ENCODE measurements around the gene TNS1. TPM values are rescaled to one million over a fixed set of nuclear protein-coding genes. Genes with fewer than 3 reads are reported as not detected.
A peak's percentile ranks its signal among the peaks of the same experiment; 100 is the strongest.

TNS1 gene
- total and polyA plus RNA-seq, 9 of the 15 experiments (the other 6 are each of a cell fraction or from before 2014, with no cell fraction given): 0.13 to 2.7 (median 0.77) TPM

GRCh38 chr2:217989221-217989948 lies 13.4 kb downstream of the TNS1 start (continued):
- TF ChIP-seq ZFP91 (CRISPR knock-in tag; IDR thresholded peaks at IDR 0.05): no peak
- TF ChIP-seq SETDB1 (IDR thresholded peaks at IDR 0.05; ENCODE audit: low read length): no peak
- TF ChIP-seq CREB1 (IDR thresholded peaks at IDR 0.05): no peak
- TF ChIP-seq CREB1 (CRISPR knock-in tag; IDR thresholded peaks at IDR 0.05): no peak
- no peak for TF ChIP-seq RBM25 (IDR thresholded peaks at IDR 0.05; ENCODE audit: low read depth, low read length, severe bottlenecking)
- TF ChIP-seq HNRNPUL1 (IDR thresholded peaks at IDR 0.05; ENCODE audit: low read length): no peak
- TF ChIP-seq FOXA1 (IDR thresholded peaks at IDR 0.05; ENCODE audit: borderline replicate concordance): no peak

GRCh38 chr2:217988840-217989204 lies 14.0 kb downstream of the TNS1 start:
- Histone ChIP-seq H3K4me3 (no peak overlapping the region), H3K79me2 (ENCODE audit: control insufficient read depth, insufficient read depth, low read length) (no peaks in the 10 kb centered on the region), H3K9me3 (replicated peaks; ENCODE audit: control insufficient read depth, insufficient read depth, low read depth, low read length) (no peaks in the 10 kb centered on the region), H3K36me3 (ENCODE audit: control insufficient read depth, insufficient read depth, low read length) (no peaks in the 10 kb centered on the region), H4K20me1 (replicated peaks; ENCODE audit: control insufficient read depth, insufficient read depth, low read length) (0 out of 2 replicates have a peak, but pooled peaks cover 4% of the 10 kb centered on the region), H3K4me1 (replicated peaks in 1 of 2; ENCODE audit: control insufficient read depth in 2 of 2, insufficient read depth in 2 of 2, low read length in 2 of 2) (no peaks in the 10 kb centered on the region), H2AFZ (ENCODE audit: low read depth, low read length) (no peak overlapping the region), H3K27ac (ENCODE audit: extremely low read depth, low read depth, low read length) (no peak overlapping the region), H3K9me1 (ENCODE audit: control insufficient read depth, insufficient read depth, low read length) (no peaks in the 10 kb centered on the region), H3K9ac (ENCODE audit: insufficient read depth in 1 of 2, low read depth in 2 of 2, low read length in 2 of 2) (no peak overlapping the region), H3K4me2 (ENCODE audit: insufficient read depth, low read length) (no peak overlapping the region), H3K27me3 (ENCODE audit: control insufficient read depth in 2 of 2, insufficient read depth in 2 of 2, low read length in 2 of 2) (peaks cover 0 to 25% of the 10 kb centered on the region in 2 experiments; a peak in 2 of 5 replicates)
- ChIA-PET POLR2A (no interaction called here), CTCF (ENCODE audit: low intra/inter-chr PET ratio) (interaction anchor here (0.6 to 1.9 kb wide), 5 partner anchors 45 to 697 kb away, joined by 3 to 13 read pairs (median 3); no protein-coding TSS in a partner anchor)
- ATAC-seq (no peak), DNase-seq (ENCODE audit: extremely low read depth in 1 of 4, low spot score in 3 of 4) (no peak), FAIRE-seq (no peak)
- intact Hi-C loops (cut with micrococcal nuclease): loop anchor here (1.0 to 10.0 kb wide), 3 partner anchors 74 to 204 kb away; no protein-coding TSS in a partner anchor
- no TSS peak for BruUV-seq (replicated peaks)
- TF ChIP-seq USF2 (CRISPR knock-in tag; IDR thresholded peaks at IDR 0.05): no peak
- peak in 1 of 3 experiments; percentile 11; a peak in 1 of 6 replicates for TF ChIP-seq CTCF (IDR thresholded peaks at IDR 0.05 in 2 of 3, conservative IDR thresholded peaks at IDR 0.05 in 1 of 3; ENCODE audit: insufficient read depth in 2 of 3, low read depth in 1 of 3, low read length in 3 of 3)
- in situ Hi-C loops (cut with MboI): loop anchor here (5.0 kb wide), 1 partner anchor 202 kb away; no protein-coding TSS in a partner anchor
- 0% methylated on average over 2 of the region's 4 CpGs for WGBS (ENCODE audit: insufficient coverage, low coverage, missing lambda C conversion rate)

Data from K562 (cell line).